Measurements from ENCODE around the gene MVD.

- TF ChIP-seq CTCF (IDR thresholded peaks at IDR 0.05) (no peak), POLR2A (IDR thresholded peaks at IDR 0.05) (no peak)
These were observed 49.6 kb upstream of the MVD start for GRCh38 chr16:88712362-88712979.
